ENCODE measurements around the gene CENPK. TPM values are rescaled to one million over a fixed set of nuclear protein-coding genes. Genes with fewer than 3 reads are reported as not detected.
"Not testable (repeated sequence)": the region's sequence is repeated elsewhere in the genome, so short reads cannot be mapped to it uniquely, and the experiment has no call there.

Gene CENPK
- total RNA-seq, 1 experiment from 2014 or later, result 56.4 TPM

GRCh38 chr5:65489119-65489518, 73.8 kb downstream of the CENPK start:
- DNase-seq, result no peak
- intact Hi-C loops (cut with micrococcal nuclease; ENCODE audit: unreplicated experiment), result loop anchor here (10.0 kb wide), 2 partner anchors 414 to 454 kb away; no protein-coding TSS in a partner anchor
- TF ChIP-seq, protein P1, sequence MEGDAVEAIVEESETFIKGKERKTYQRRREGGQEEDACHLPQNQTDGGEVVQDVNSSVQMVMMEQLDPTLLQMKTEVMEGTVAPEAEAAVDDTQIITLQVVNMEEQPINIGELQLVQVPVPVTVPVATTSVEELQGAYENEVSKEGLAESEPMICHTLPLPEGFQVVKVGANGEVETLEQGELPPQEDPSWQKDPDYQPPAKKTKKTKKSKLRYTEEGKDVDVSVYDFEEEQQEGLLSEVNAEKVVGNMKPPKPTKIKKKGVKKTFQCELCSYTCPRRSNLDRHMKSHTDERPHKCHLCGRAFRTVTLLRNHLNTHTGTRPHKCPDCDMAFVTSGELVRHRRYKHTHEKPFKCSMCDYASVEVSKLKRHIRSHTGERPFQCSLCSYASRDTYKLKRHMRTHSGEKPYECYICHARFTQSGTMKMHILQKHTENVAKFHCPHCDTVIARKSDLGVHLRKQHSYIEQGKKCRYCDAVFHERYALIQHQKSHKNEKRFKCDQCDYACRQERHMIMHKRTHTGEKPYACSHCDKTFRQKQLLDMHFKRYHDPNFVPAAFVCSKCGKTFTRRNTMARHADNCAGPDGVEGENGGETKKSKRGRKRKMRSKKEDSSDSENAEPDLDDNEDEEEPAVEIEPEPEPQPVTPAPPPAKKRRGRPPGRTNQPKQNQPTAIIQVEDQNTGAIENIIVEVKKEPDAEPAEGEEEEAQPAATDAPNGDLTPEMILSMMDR (IDR thresholded peaks at IDR 0.05; ENCODE audit: insufficient read depth in 1 of 2, low read depth in 1 of 2, low read length in 1 of 2, severe bottlenecking in 1 of 2, unreplicated experiment in 1 of 2), result no peak
- Mint-ChIP-seq H3K4me3 (ENCODE audit: unreplicated experiment) (no peak overlapping the region), H3K27ac (ENCODE audit: unreplicated experiment) (no peak overlapping the region), H3K9me3 (ENCODE audit: unreplicated experiment) (no peaks in the 10 kb centered on the region), H3K4me1 (ENCODE audit: low read depth, unreplicated experiment) (no peaks in the 10 kb centered on the region), H3K36me3 (ENCODE audit: insufficient read depth, unreplicated experiment) (no peaks in the 10 kb centered on the region), H3K27me3 (ENCODE audit: insufficient read depth, unreplicated experiment) (no peaks in the 10 kb centered on the region)
- POLR2A ChIA-PET, result no interaction called here
- CTCF ChIA-PET, result no interaction called here
- BruUV-seq (replicated peaks), result no TSS peak
- H3K36me3 ChIP-seq (ENCODE audit: control insufficient read depth, insufficient read depth, low read length), result no peaks in the 10 kb centered on the region
- H3K9me3 ChIP-seq, result no peaks in the 10 kb centered on the region
- H3K4me3 ChIP-seq (ENCODE audit: low read depth, low read length), result no peak overlapping the region
- no peaks in the 10 kb centered on the region for H3K4me1 ChIP-seq
- H3K27me3 ChIP-seq (replicated peaks; ENCODE audit: control insufficient read depth, insufficient read depth, low read length), result no peaks in the 10 kb centered on the region

DNA sequence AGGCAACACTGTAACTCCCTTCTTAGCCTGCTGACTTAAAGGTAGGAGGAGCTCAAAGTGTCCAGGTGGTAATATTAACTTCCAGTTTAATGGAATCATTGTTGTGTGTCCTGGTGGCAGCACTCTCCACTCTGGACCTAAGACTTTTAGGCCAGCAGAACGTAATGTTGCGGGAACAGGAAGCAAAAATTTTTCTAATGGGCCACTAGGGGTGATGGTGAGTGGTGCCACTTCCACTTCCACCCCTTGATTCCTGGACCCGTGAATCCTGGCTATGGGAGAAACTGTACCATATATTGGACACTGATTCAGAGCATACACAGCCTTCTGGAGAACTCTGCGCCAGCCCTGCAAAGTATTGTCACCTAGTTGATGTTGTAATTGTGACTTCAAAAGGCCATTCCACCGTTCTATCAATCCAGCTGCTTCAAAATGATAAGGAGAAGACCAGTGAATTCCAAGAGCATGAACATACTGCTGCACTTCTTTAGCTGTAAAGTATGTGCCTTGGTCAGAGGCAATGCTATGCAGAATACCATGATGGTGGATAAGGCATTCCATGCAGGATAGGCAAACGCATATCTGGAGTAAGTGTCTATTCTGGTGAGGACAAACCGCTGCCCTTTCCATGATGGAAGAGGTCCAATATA, 74.8 kb downstream of the CENPK start:
- H3K36me3 Mint-ChIP-seq (ENCODE audit: insufficient read depth, unreplicated experiment); BruUV-seq (replicated peaks); H3K4me1 ChIP-seq; H3K9me3 Mint-ChIP-seq (ENCODE audit: unreplicated experiment); H3K27me3 Mint-ChIP-seq (ENCODE audit: insufficient read depth, unreplicated experiment); CTCF ChIA-PET; POLR2A ChIA-PET; H3K9me3 ChIP-seq; H3K4me1 Mint-ChIP-seq (ENCODE audit: low read depth, unreplicated experiment); H3K4me3 Mint-ChIP-seq (ENCODE audit: unreplicated experiment); H3K27ac Mint-ChIP-seq (ENCODE audit: unreplicated experiment); H3K36me3 ChIP-seq (ENCODE audit: control insufficient read depth, insufficient read depth, low read length); H3K27me3 ChIP-seq (replicated peaks; ENCODE audit: control insufficient read depth, insufficient read depth, low read length); H3K4me3 ChIP-seq (ENCODE audit: low read depth, low read length); DNase-seq: not testable (repeated sequence)
- intact Hi-C loops (cut with micrococcal nuclease; ENCODE audit: unreplicated experiment), result loop anchor here (10.0 kb wide), 2 partner anchors 413 to 453 kb away; no protein-coding TSS in a partner anchor
- TF ChIP-seq, protein P1 (IDR thresholded peaks at IDR 0.05; ENCODE audit: insufficient read depth in 1 of 2, low read depth in 1 of 2, low read length in 1 of 2, severe bottlenecking in 1 of 2, unreplicated experiment in 1 of 2), result peak; percentile 4 to 24

DNA sequence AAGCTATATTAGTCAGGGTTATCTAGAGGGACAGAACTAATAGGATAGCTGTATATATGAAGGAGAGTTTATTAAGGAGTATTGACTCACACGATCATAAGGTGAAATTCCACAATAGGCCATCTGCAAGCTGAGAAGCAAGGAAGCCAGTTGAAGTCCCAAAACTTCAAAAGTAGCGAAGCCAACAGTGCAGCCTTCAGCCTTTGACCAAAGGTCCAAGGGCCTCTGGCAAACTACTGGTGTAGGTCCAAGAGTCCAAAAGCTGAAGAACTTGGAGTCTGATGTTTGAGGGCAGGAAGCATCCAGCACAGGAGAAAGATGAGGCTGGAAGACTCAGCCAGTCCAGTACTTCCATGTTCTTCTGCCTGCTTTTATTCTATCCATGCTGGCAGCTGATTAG, 76.2 kb downstream of the CENPK start:
- H3K27me3 Mint-ChIP-seq (ENCODE audit: insufficient read depth, unreplicated experiment); H3K4me3 Mint-ChIP-seq (ENCODE audit: unreplicated experiment); H3K36me3 Mint-ChIP-seq (ENCODE audit: insufficient read depth, unreplicated experiment); CTCF ChIA-PET; H3K27ac Mint-ChIP-seq (ENCODE audit: unreplicated experiment); H3K36me3 ChIP-seq (ENCODE audit: control insufficient read depth, insufficient read depth, low read length); H3K9me3 Mint-ChIP-seq (ENCODE audit: unreplicated experiment); H3K4me1 Mint-ChIP-seq (ENCODE audit: low read depth, unreplicated experiment); H3K27me3 ChIP-seq (replicated peaks; ENCODE audit: control insufficient read depth, insufficient read depth, low read length); H3K4me1 ChIP-seq; H3K9me3 ChIP-seq; BruUV-seq (replicated peaks); POLR2A ChIA-PET; H3K4me3 ChIP-seq (ENCODE audit: low read depth, low read length); DNase-seq: not testable (repeated sequence)
- intact Hi-C loops (cut with micrococcal nuclease; ENCODE audit: unreplicated experiment), result loop anchor here (10.0 kb wide), 2 partner anchors 412 to 452 kb away; no protein-coding TSS in a partner anchor
